Pulmonary artery endothelial cell (primary cell): ENCODE data around the gene PARP6. TPM values are rescaled to one million over a fixed set of nuclear protein-coding genes. Genes with fewer than 3 reads are reported as not detected.
A peak's percentile ranks its signal among the peaks of the same experiment; 100 is the strongest.

ENCODE experiments used
- DNase-seq: peaks from one replicate; pipeline ENCODE4 v3.0.0-alpha.2; 2011; ENCODE audit warnings: low read depth, low spot score
- total RNA-seq: library from RNA; depleted of rRNA; stranded (reverse); fragments of >200 nt; gene quantifications from 2 replicates; pipeline ENCODE4 v1.2.3, GENCODE V29; 2014

Gene PARP6
- total RNA-seq, 1 donor from 2014 or later = 9.3 TPM

- DNase-seq = no peak
Observed at GRCh38 chr15:72231833-72232478, 40.4 kb downstream of the PARP6 start.

- DNase-seq = peak; percentile 77
Observed at GRCh38 chr15:72231066-72231832, 41.1 kb downstream of the PARP6 start, which contains the start of gene PKM. Gene PKM, minus strand, starts transcription at chr15:72231190. Its CDS starts 12,093 bp downstream, at chr15:72219097.

GRCh38 chr15:72230197-72231065 lies 41.9 kb downstream of the PARP6 start:
- DNase-seq = peak; percentile 68

GRCh38 chr15:72229947-72230196 lies 42.5 kb downstream of the PARP6 start:
- DNase-seq = no peak

- DNase-seq = no peak
Observed at GRCh38 chr15:72229076-72229946, 43.0 kb downstream of the PARP6 start.

- no peak for DNase-seq
Observed at GRCh38 chr15:72227720-72228119, 44.6 kb downstream of the PARP6 start.

- peak; percentile 69 for DNase-seq
Observed at GRCh38 chr15:72227192-72227586, 45.2 kb downstream of the PARP6 start.

GRCh38 chr15:72223278-72223677 lies 49.1 kb downstream of the PARP6 start:
- no peak for DNase-seq

- no peak for DNase-seq
Observed at GRCh38 chr15:72222393-72222792, 50.0 kb downstream of the PARP6 start.

GRCh38 chr15:72220687-72221086 lies 51.7 kb downstream of the PARP6 start:
- no peak for DNase-seq

GRCh38 chr15:72217216-72217615 lies 55.1 kb downstream of the PARP6 start:
- DNase-seq = no peak

GRCh38 chr15:72216079-72216478 lies 56.3 kb downstream of the PARP6 start:
- no peak for DNase-seq

GRCh38 chr15:72207558-72208085 lies 64.7 kb downstream of the PARP6 start:
- no peak for DNase-seq

GRCh38 chr15:72206677-72207000 lies 65.7 kb downstream of the PARP6 start:
- no peak for DNase-seq

GRCh38 chr15:72205896-72206676 lies 66.3 kb downstream of the PARP6 start:
- DNase-seq = no peak

GRCh38 chr15:72205273-72205672 lies 67.1 kb downstream of the PARP6 start:
- no peak for DNase-seq

GRCh38 chr15:72203507-72203837 lies 68.9 kb downstream of the PARP6 start:
- peak; percentile 76 for DNase-seq

- DNase-seq = no peak
Observed at GRCh38 chr15:72202801-72203506, 69.4 kb downstream of the PARP6 start.

GRCh38 chr15:72202302-72202701 lies 70.1 kb downstream of the PARP6 start:
- DNase-seq = no peak

- DNase-seq = no peak
Observed at GRCh38 chr15:72201391-72201921, 70.9 kb downstream of the PARP6 start.
